Measurements from ENCODE around the gene AMIGO1.

DNA sequence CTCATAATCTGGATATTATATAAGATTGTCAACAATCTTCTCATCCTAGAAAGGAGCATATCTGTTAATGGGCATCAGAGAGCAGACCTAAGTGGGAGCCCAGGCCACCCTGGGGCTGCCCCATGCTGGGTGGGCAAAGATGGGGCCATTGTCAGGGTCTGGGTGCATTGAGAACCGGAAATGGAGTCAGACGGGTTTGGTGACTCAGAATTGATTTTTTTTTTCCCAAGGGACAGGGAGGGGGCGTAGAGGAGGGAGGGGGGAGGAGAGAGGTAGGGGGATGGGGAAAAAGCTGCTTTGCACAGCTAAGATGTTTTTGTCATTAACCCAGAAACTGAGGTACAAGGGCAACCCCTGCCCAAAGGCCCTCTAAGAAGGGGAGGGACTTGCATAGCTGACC lies 24.5 kb downstream of the AMIGO1 start:
- TF ChIP-seq POLR2AphosphoS5 (IDR thresholded peaks at IDR 0.05; ENCODE audit: low read depth, low read length) (no peak), SIN3A (IDR thresholded peaks at IDR 0.05; ENCODE audit: borderline replicate concordance, insufficient read depth, low read length) (no peak), TAF1 (IDR thresholded peaks at IDR 0.05; ENCODE audit: borderline replicate concordance, insufficient read depth, low read length) (no peak), REST (IDR thresholded peaks at IDR 0.05; ENCODE audit: insufficient read depth in 1 of 2, low read depth in 2 of 2, low read length in 2 of 2) (no peak)

All from PFSK-1 (cell line).